GM12878 (cell line): ENCODE measurements around the gene PRR7. TPM values are rescaled to one million over a fixed set of nuclear protein-coding genes. Genes with fewer than 3 reads are reported as not detected.
A peak's percentile ranks its signal among the peaks of the same experiment; 100 is the strongest.

Experiments
- ATAC-seq: fragments of 200-7000 bp; cut with Tn5 transposase; 3 replicates; pipeline ENCODE4 v1.9.1; 2020; ENCODE audit warnings: mild to moderate bottlenecking, moderate library complexity
- BruUV-seq: library from RNA; stranded (reverse); fragments of 400-500 nt; replicated peaks from 2 replicates; lab custom pipeline; 2021; lab: Mats Ljungman, UMichigan
- CTCF ChIA-PET: fragments of 300-600 bp; sonication (Branson Sonifier 250); formaldehyde crosslinking; extraction: SDS; loops from one replicate; lab custom pipeline; 2021; ENCODE audit warnings: inconsistent platforms; lab: Yijun Ruan, JAX
- POLR2A ChIA-PET: fragments of 350-600 bp; formaldehyde crosslinking; extraction: SDS; loops from one replicate; lab custom pipeline; 2021; ENCODE audit warnings: inconsistent platforms; lab: Charles Lee
- RAD21 ChIA-PET: fragments of 300-600 bp; sonication (Branson Sonifier 250); formaldehyde crosslinking; loops from one replicate; lab custom pipeline; 2023; ENCODE audit warnings: antibody characterized with exemption; ENCODE audit not compliant: unreplicated experiment; lab: Charles Lee
- SMC1A ChIA-PET: fragments of 300-600 bp; sonication (Branson Sonifier 250); formaldehyde crosslinking; loops from one replicate; lab custom pipeline; 2023; ENCODE audit not compliant: unreplicated experiment, uncharacterized antibody; lab: Charles Lee
- DNase-seq: peaks from one replicate; pipeline ENCODE4 v3.0.0-alpha.2; 2011; ENCODE audit warnings: low read depth, low spot score
- FAIRE-seq: peaks from 3 replicates; lab custom pipeline; 2011; peaks lifted over from hg19 to GRCh38; lab: Jason Lieb, UNC
- H2AFZ ChIP-seq: 2 replicates; pipeline ENCODE4 v1.6.0; 2011; ENCODE audit warnings: low read depth, low read length, control low read depth; ENCODE audit not compliant: control insufficient read depth
- H3K27ac ChIP-seq: 2 replicates; pipeline ENCODE4 v1.5.1; 2011; ENCODE audit warnings: control low read depth; ENCODE audit not compliant: control insufficient read depth, insufficient read depth
- H3K27me3 ChIP-seq, 2 experiments: replicated peaks in 1 of 2; 2 replicates each; pipeline versions ENCODE4 v1.6.0 to v1.6.1; 2011; ENCODE audit warnings: low read length in 1 of 2; ENCODE audit not compliant: control insufficient read depth in 2 of 2, insufficient read depth in 2 of 2
- H3K36me3 ChIP-seq, 2 experiments: 2 replicates each; pipeline ENCODE4 v1.5.1; 2011; ENCODE audit warnings: low read length in 1 of 2; ENCODE audit not compliant: control insufficient read depth in 2 of 2, insufficient read depth in 2 of 2
- H3K4me1 ChIP-seq: 2 replicates; pipeline ENCODE4 v1.6.1; 2011; ENCODE audit warnings: mild to moderate bottlenecking, low read length, moderate library complexity, mixed read lengths; ENCODE audit not compliant: control insufficient read depth, insufficient read depth
- H3K4me2 ChIP-seq: 2 replicates; pipeline ENCODE4 v1.6.0; 2011; ENCODE audit warnings: control low read depth; ENCODE audit not compliant: control insufficient read depth, insufficient read depth
- H3K4me3 ChIP-seq: fragments of 200-600 bp; sonication (generic); 2 replicates; pipeline ENCODE4 v1.5.1; 2016
- H3K79me2 ChIP-seq: 2 replicates; pipeline ENCODE4 v1.6.0; 2011; ENCODE audit warnings: low read length; ENCODE audit not compliant: control insufficient read depth, insufficient read depth
- H3K9ac ChIP-seq: 2 replicates; pipeline ENCODE4 v1.8.0; 2011; ENCODE audit warnings: low read length, control low read depth, mixed read lengths; ENCODE audit not compliant: control insufficient read depth, insufficient read depth
- H3K9me3 ChIP-seq: replicated peaks from 3 replicates; pipeline ENCODE4 v1.5.1; 2011; ENCODE audit warnings: mild to moderate bottlenecking, low read length; ENCODE audit not compliant: control insufficient read depth, insufficient read depth
- H4K20me1 ChIP-seq: 2 replicates; pipeline ENCODE4 v1.6.0; 2011; ENCODE audit not compliant: control insufficient read depth, insufficient read depth
- HCFC1 ChIP-seq: fragments of 150-350 bp; IDR thresholded peaks from 2 replicates; pipeline ENCODE4 v1.6.1; 2014; ENCODE audit warnings: low read length
- IKZF2 ChIP-seq, 2 experiments: fragments of 450-650 bp; IDR thresholded peaks; 2 replicates each; pipeline ENCODE4 v1.6.1; 2017; ENCODE audit warnings: mild to moderate bottlenecking in 2 of 2, moderate library complexity in 2 of 2
- NFIC ChIP-seq: IDR thresholded peaks from 2 replicates; pipeline ENCODE4 v1.6.1; 2012; ENCODE audit warnings: low read depth, mild to moderate bottlenecking, inconsistent platforms, low read length, moderate library complexity
- NR2C1 ChIP-seq: fragments of 450-650 bp; IDR thresholded peaks from 2 replicates; pipeline ENCODE4 v1.6.1; 2017; ENCODE audit warnings: antibody characterized with exemption, mild to moderate bottlenecking, moderate library complexity
- NRF1 ChIP-seq: conservative IDR thresholded peaks from 2 replicates; pipeline ENCODE4 v1.6.1; 2011; ENCODE audit warnings: mild to moderate bottlenecking, low read depth, low read length, improper control_type of control experiment
- RUNX3 ChIP-seq: IDR thresholded peaks from 2 replicates; pipeline ENCODE4 v1.6.1; 2012; ENCODE audit warnings: low read length, inconsistent platforms
- SP1 ChIP-seq: IDR thresholded peaks from one replicate; pipeline ENCODE4 v1.6.1; 2011; ENCODE audit warnings: low read depth, low read length
- TCF7 ChIP-seq: IDR thresholded peaks from 2 replicates; pipeline ENCODE4 v1.6.1; 2014; ENCODE audit warnings: antibody characterized with exemption, borderline replicate concordance
- YY1 ChIP-seq: IDR thresholded peaks from 2 replicates; pipeline ENCODE4 v1.6.1; 2011; ENCODE audit warnings: low read depth, mild to moderate bottlenecking, low read length
- WGBS: methylation state at CpG from one replicate; pipeline ENCODE4 v1.1.6; 2016; ENCODE audit warnings: low lambda C conversion rate; ENCODE audit not compliant: insufficient replicate concordance, insufficient coverage; ENCODE audit errors: missing lambda C conversion rate; 5-methylcytosine and 5-hydroxymethylcytosine counted together
- in situ Hi-C: fragments of 300-500 bp; cut with MboI; formaldehyde crosslinking; loops from 9 replicates; pipeline ENCODE4 v1.14.3; 2018; ENCODE audit warnings: mixed read lengths
- intact Hi-C: fragments of 100-400 bp; cut with micrococcal nuclease; formaldehyde crosslinking; loops from one replicate; pipeline ENCODE4 v1.14.2; 2022; ENCODE audit not compliant: unreplicated experiment
- polyA plus RNA-seq, 11 experiments: library from polyadenylated mRNA; depleted of rRNA in 4 of 11; unstranded in 6 of 11; stranded (reverse) in 5 of 11; fragments of >200 nt; fragmentation: Nextera tagmentation in 4 of 11; fragmentation: Illumina TruSeq in 1 of 11; extraction: Ambion mirVana in 4 of 11; extraction: Trizol in 1 of 11; gene quantifications; 1 replicate in 1 of 11; 2 replicates in 10 of 11; pipeline versions ENCODE4 v1.2.1 to v1.2.3, GENCODE V29; 2011 to 2016; ENCODE audit warnings: inconsistent platforms in 2 of 11, missing spikeins in 2 of 11, low read depth in 1 of 11
- total RNA-seq, 4 experiments: library from RNA; depleted of rRNA in 3 of 4; stranded (reverse); fragments of >200 nt in 3 of 4; fragmentation: Illumina TruSeq in 1 of 4; extraction: Trizol in 1 of 4; gene quantifications; 2 replicates each; pipeline versions ENCODE4 v1.2.1 to v1.2.3, GENCODE V29; 2013 to 2021
- TF ChIP-seq, protein P1 (sequence below): fragments of 450-650 bp; IDR thresholded peaks from 2 replicates; pipeline ENCODE4 v1.6.1; 2017; ENCODE audit warnings: antibody characterized with exemption, mild to moderate bottlenecking, moderate library complexity
- TF ChIP-seq, protein P2 (sequence below): fragments of 450-650 bp; IDR thresholded peaks from 2 replicates; pipeline ENCODE4 v1.6.1; 2017; ENCODE audit warnings: mild to moderate bottlenecking, low read depth, inconsistent platforms; ENCODE audit not compliant: poor library complexity, severe bottlenecking

Gene PRR7
- total and polyA plus RNA-seq, 10 of the 15 experiments (the other 5 are each of a cell fraction or from before 2014, with no cell fraction given), result 0.09 to 18.8 (median 4.6) TPM; not detected in 2

DNA sequence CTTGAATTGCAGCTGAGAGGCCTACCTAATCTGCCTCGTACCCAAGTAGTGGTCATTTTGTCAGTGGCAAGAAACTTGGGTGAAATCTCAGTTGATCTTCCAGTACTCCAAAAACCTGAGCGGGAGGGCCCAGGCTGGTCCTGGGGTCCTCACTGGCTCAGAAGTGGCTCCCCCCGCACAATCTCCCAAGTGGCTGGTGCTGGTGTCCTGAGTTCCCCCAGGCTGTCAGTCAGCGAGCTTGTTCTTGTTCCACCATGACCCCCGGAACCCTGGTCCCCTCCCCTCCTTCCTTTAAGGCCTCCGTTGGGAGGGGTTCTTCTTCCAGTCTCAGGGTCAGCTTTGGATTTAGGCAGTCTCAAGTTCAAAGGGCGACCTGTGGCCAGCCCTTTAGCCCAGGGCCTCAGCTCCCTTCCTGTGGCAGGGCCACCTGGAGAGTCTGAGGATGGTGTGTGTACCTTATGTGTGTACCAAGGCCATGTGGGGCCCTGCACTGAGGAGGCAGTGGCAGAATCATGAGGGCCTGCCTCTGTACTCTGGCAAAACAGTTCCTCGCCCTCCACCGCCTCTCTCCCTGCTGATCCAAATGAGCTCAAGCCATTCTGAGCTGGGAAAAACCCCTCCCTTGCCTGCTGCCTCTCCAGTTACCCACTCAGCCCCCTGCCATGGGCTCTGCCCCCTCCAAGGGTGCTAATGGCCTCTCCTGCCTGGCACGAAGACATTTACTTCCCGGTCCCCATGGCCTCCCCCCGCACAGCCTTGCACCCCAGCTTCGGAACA lies 31.3 kb downstream of the PRR7 start (continued):
- TF ChIP-seq, protein P1, sequence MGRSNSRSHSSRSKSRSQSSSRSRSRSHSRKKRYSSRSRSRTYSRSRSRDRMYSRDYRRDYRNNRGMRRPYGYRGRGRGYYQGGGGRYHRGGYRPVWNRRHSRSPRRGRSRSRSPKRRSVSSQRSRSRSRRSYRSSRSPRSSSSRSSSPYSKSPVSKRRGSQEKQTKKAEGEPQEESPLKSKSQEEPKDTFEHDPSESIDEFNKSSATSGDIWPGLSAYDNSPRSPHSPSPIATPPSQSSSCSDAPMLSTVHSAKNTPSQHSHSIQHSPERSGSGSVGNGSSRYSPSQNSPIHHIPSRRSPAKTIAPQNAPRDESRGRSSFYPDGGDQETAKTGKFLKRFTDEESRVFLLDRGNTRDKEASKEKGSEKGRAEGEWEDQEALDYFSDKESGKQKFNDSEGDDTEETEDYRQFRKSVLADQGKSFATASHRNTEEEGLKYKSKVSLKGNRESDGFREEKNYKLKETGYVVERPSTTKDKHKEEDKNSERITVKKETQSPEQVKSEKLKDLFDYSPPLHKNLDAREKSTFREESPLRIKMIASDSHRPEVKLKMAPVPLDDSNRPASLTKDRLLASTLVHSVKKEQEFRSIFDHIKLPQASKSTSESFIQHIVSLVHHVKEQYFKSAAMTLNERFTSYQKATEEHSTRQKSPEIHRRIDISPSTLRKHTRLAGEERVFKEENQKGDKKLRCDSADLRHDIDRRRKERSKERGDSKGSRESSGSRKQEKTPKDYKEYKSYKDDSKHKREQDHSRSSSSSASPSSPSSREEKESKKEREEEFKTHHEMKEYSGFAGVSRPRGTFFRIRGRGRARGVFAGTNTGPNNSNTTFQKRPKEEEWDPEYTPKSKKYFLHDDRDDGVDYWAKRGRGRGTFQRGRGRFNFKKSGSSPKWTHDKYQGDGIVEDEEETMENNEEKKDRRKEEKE, result no peak
- TF ChIP-seq NRF1 (no peak), HCFC1 (no peak)

DNA sequence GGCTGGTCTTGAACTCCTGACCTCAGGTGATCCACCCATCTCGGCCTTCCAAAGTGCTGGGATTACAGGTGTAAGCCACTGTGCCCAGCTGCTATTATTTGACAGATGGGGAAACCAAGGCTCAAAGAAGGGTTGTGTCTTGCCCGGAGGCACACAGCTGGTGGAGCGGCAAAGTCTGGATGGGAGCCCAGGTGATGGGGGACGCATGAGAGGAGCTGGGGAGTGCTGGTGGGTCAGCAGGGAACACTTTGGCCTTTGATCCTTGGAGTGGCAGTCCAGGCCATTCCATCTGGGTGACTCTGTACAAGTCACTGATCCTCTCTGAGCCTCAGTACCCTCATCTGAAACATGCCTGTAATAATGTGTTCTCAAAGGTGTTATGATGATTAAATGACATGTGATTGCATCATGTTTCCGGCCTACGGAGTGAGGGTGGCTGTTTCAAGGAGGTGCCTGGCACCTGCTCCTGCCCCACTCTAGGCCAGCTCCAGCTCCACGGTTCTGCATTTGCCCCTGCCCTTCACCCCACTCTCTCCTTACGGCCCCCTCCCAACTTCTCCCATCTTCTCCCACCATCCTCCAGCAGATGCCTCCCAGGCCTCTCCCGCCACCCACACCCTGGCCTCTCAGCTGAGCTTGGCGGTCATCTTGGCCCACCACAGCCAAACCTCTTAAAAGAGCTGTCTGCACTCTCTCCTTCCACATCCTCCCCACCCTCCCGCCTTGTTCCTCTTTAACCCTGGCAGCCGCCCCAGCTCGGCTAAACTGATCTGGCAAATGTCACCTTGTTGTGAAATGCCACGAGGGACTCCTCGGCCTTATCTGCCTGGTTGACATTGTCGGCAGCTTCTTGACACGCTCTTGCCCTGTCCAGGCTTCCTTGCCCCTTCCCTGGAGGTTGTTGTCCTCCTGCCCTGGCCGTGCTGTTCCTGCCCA lies 32.4 kb downstream of the PRR7 start:
- H3K4me3 ChIP-seq, result no peak overlapping the region
- H4K20me1 ChIP-seq, result no peaks in the 10 kb centered on the region
- FAIRE-seq (no peak), DNase-seq (no peak), ATAC-seq (peak; percentile 56)
- CTCF ChIA-PET, result interaction anchor here (0.7 to 2.5 kb wide), 7 partner anchors 10 to 75 kb away, joined by 3 to 13 read pairs (median 4); partner anchors contain the start of gene PDLIM7
- H3K9ac ChIP-seq, result no peak overlapping the region
- in situ Hi-C loops, result no loop called here
- no peak overlapping the region for H3K4me2 ChIP-seq
- no peak overlapping the region for H3K27ac ChIP-seq
- H3K79me2 ChIP-seq, result no peaks in the 10 kb centered on the region
- SMC1A ChIA-PET, result interaction anchor here (1.0 to 1.2 kb wide), 3 partner anchors 22 to 30 kb away, joined by 3 to 4 read pairs (median 3); no protein-coding TSS in a partner anchor
- RAD21 ChIA-PET, result interaction anchor here (1.4 kb wide), 1 partner anchor 15 kb away, joined by 3 read pairs; no protein-coding TSS in a partner anchor
- H3K36me3 ChIP-seq, result no peaks in the 10 kb centered on the region; a peak in 2 of 4 replicates
- 66% methylated on average over 18 of the region's 18 CpGs for WGBS
- intact Hi-C loops, result no loop called here
- POLR2A ChIA-PET, result interaction anchor here (0.9 to 1.2 kb wide), 2 partner anchors 15 to 35 kb away, joined by 3 to 4 read pairs; no protein-coding TSS in a partner anchor
- no peaks in the 10 kb centered on the region for H3K27me3 ChIP-seq
- H2AFZ ChIP-seq, result peak overlapping the region; percentile 16; the same call in 1 of the 2 replicates
- H3K9me3 ChIP-seq, result no peaks in the 10 kb centered on the region
- no TSS peak for BruUV-seq
- H3K4me1 ChIP-seq, result peaks cover 21% of the 10 kb centered on the region
- TF ChIP-seq, protein P2, sequence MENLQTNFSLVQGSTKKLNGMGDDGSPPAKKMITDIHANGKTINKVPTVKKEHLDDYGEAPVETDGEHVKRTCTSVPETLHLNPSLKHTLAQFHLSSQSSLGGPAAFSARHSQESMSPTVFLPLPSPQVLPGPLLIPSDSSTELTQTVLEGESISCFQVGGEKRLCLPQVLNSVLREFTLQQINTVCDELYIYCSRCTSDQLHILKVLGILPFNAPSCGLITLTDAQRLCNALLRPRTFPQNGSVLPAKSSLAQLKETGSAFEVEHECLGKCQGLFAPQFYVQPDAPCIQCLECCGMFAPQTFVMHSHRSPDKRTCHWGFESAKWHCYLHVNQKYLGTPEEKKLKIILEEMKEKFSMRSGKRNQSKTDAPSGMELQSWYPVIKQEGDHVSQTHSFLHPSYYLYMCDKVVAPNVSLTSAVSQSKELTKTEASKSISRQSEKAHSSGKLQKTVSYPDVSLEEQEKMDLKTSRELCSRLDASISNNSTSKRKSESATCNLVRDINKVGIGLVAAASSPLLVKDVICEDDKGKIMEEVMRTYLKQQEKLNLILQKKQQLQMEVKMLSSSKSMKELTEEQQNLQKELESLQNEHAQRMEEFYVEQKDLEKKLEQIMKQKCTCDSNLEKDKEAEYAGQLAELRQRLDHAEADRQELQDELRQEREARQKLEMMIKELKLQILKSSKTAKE, result no peak
- TF ChIP-seq TCF7 (no peak), YY1 (0 out of 2 replicates have a peak, but pooled peaks have one; percentile 19), IKZF2 (IDR thresholded peaks at IDR 0.05) (no peak), SP1 (no peak), NR2C1 (no peak), NFIC (no peak), RUNX3 (0 out of 2 replicates have a peak, but pooled peaks have one; percentile 38)
